HG02852 (cell line): ENCODE data around the gene KRT33B.
"Not testable (repeated sequence)": the region's sequence is repeated elsewhere in the genome, so short reads cannot be mapped to it uniquely, and the experiment has no call there.

ENCODE experiments used
- ATAC-seq: cut with Tn5 transposase; IDR thresholded peaks from one replicate; pipeline ENCODE4 v1.9.1; 2021; ENCODE audit warnings: mild to moderate bottlenecking, moderate library complexity; ENCODE audit not compliant: unreplicated experiment

Gene KRT33B

GRCh38 chr17:41350381-41350878 lies 19.2 kb downstream of the KRT33B start, which contains the start of gene KRT33A:
KRT33A (minus strand) TSS chr17:41350828; CDS start chr17:41350767, 61 bp downstream.
- ATAC-seq = not testable (repeated sequence)

GRCh38 chr17:41347869-41348760 lies 21.5 kb downstream of the KRT33B start:
- ATAC-seq = no peak

- ATAC-seq = not testable (repeated sequence)
These were observed 23.2 kb downstream of the KRT33B start for GRCh38 chr17:41346421-41346820.

DNA sequence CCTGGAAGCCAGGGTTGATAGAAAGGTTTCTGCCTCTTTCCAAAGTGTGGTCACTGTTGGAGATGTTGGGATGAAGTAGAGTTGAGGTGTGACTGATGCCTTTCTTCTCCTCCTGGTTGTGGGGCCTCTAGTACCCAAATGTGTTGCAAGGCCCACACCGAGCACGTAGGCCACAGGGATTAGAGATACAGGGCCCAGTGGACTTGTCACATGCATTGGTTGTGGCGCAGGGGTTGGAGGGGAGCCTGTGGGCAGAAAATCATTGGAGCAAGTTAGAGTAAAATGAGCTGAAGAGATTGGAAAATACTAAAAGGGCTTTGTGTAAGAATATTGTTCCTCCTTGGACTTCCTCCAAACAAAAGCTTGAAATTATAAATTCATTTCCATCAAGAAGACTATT lies 23.6 kb downstream of the KRT33B start:
- no peak for ATAC-seq

- ATAC-seq = no peak
These were observed 26.6 kb downstream of the KRT33B start for GRCh38 chr17:41343029-41343428.

DNA sequence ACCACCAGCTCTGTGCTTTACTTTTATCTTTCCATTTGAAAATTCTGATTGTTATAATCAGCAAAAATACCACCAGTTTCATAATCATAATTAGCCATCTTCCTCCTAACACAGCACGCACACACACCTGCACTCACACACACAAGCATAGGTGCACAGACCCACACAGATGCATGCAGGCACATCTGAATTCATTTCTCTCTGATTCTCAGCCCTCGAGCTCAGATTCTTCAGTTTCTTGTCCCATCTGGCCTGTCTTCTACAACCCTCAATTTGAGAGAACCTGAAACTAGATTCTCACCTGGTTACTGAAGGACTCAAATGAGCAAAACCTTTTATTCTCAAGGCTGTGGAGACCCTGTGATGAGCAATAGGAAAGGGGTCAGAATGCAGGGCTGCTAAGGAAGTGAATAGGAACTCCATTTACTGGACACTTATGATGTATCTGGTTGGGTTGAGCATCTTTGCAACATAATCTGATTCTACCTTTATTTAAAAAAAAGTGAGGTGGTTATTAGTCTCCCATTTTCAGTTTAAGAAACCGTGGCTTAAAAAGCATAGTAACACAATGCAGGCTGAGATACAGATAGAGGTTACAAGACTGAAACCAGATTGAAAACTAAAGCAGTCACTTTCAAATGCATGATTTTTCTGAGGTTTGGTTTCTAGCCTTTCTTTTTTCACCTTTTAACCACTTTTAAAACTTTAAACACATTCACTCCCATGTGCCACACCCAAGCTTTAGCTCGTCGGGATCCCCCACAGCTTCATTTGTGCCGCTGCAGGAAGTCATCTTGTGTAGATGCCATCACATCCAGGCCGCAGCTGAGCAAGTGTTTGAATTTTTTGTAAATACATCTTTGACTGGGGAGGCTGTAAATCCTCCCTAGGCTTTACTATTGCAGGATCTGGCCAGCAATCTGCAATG lies 28.4 kb downstream of the KRT33B start:
- no peak for ATAC-seq

GRCh38 chr17:41340494-41340893 lies 29.1 kb downstream of the KRT33B start:
- ATAC-seq = no peak

GRCh38 chr17:41339571-41340172 lies 29.9 kb downstream of the KRT33B start:
- no peak for ATAC-seq

DNA sequence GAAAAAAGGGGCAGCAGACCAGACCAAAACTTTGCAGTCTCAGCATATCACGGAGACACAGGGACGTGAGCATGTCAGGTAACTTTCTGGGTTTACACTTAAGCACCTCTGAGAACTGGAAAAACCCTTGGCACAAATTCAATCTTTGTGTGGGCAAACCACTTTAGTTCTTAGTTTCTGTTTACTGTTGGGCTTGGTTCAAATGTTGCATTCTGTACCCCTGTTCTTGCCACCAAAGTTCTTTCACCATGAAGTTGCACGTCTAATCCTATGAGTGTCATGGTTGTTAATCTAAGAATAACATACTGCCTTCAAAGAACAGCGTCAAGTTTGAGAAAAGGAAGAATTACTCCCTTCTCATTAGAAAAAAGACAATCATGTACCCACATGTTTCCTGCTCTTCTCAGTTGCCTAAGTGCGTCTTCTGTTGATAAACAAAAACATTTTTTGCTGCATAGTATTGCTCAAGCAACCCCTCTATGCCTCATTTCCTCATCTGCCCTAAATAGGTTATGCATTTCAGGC lies 30.6 kb downstream of the KRT33B start:
- ATAC-seq = no peak

GRCh38 chr17:41335747-41336146 lies 33.9 kb downstream of the KRT33B start:
- ATAC-seq = no peak

- ATAC-seq = no peak
These were observed 35.0 kb downstream of the KRT33B start for GRCh38 chr17:41334385-41335305.

GRCh38 chr17:41333836-41334235 lies 35.8 kb downstream of the KRT33B start:
- ATAC-seq = no peak

- ATAC-seq = no peak
These were observed 36.5 kb downstream of the KRT33B start for GRCh38 chr17:41333098-41333497.

DNA sequence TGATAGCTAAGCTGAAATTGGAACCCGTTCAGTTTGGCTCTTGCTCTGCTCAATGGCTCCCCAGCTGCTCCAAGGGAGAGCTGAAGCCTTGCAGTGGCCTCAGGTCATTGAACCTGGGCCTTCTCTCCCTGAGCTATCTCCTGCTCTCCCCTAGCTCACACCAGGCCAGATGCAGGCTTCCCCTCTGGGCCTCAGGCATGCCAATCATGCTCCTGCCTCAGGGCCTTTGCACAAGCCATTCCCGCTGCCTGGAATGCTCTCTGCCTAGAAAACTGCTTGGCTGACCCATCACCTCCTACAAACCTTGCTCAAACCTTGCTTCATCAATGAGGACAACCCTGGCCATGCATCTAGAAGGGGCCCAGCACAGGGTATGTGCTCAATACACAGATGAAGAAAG lies 37.4 kb downstream of the KRT33B start:
- ATAC-seq = no peak

- no peak for ATAC-seq
These were observed 38.0 kb downstream of the KRT33B start for GRCh38 chr17:41331606-41332005.

GRCh38 chr17:41329279-41329948 lies 40.2 kb downstream of the KRT33B start:
- no peak for ATAC-seq

GRCh38 chr17:41328207-41328606 lies 41.4 kb downstream of the KRT33B start:
- ATAC-seq = no peak

- no peak for ATAC-seq
These were observed 42.0 kb downstream of the KRT33B start for GRCh38 chr17:41327411-41328120.
